CD4-positive, alpha-beta T cell (primary cell): ENCODE measurements around the gene ACAD10. TPM values are rescaled to one million over a fixed set of nuclear protein-coding genes. Genes with fewer than 3 reads are reported as not detected.

Experiments used
- ATAC-seq: fragments of 200-7000 bp; cut with Tn5 transposase; one replicate; pipeline ENCODE4 v1.10.0; 2022; ENCODE audit warnings: mild to moderate bottlenecking; ENCODE audit not compliant: poor library complexity
- CTCF ChIA-PET: fragments of 350-600 bp; sonication (Branson Sonifier 250); formaldehyde crosslinking; loops from one replicate; lab custom pipeline; 2021; ENCODE audit warnings: antibody characterized with exemption, inconsistent platforms; lab: Charles Lee
- POLR2A ChIA-PET: fragments of 350-600 bp; sonication (Branson Sonifier 250); formaldehyde crosslinking; loops from one replicate; lab custom pipeline; 2021; ENCODE audit warnings: antibody characterized with exemption, inconsistent platforms; lab: Charles Lee
- DNase-seq, 14 experiments: peaks; one replicate each; pipeline ENCODE4 v3.0.0-alpha.2; 2013 to 2020; ENCODE audit warnings: mixed read lengths in 2 of 14
- H3K27ac ChIP-seq, 2 donors: one replicate each; pipeline versions ENCODE4 v1.5.1 to v1.7.0; 2013; ENCODE audit warnings: low read length in 2 of 2, low read depth in 1 of 2, mild to moderate bottlenecking in 1 of 2
- H3K27me3 ChIP-seq, 2 experiments: 1 replicate in 1 of 2; 2 replicates in 1 of 2; pipeline versions ENCODE4 v1.6.1 to v1.7.0; 2013; ENCODE audit warnings: low read length in 2 of 2, control low read depth in 1 of 2, mild to moderate bottlenecking in 1 of 2, moderate library complexity in 1 of 2; ENCODE audit not compliant: insufficient read depth in 2 of 2, control insufficient read depth in 1 of 2
- H3K36me3 ChIP-seq: one replicate; pipeline ENCODE4 v1.6.1; 2013; ENCODE audit warnings: low read length, control low read depth; ENCODE audit not compliant: insufficient read depth
- H3K4me1 ChIP-seq: one replicate; pipeline ENCODE4 v1.6.1; 2013; ENCODE audit warnings: low read length, control low read depth; ENCODE audit not compliant: insufficient read depth
- H3K4me3 ChIP-seq: one replicate; pipeline ENCODE4 v1.5.1; 2013; ENCODE audit warnings: mild to moderate bottlenecking, low read length, moderate library complexity
- H3K9me3 ChIP-seq, 2 experiments: 1 replicate in 1 of 2; 2 replicates in 1 of 2; pipeline versions ENCODE4 v1.6.1 to v1.7.0; 2013; ENCODE audit warnings: low read length in 2 of 2, mild to moderate bottlenecking in 2 of 2, control low read depth in 1 of 2, moderate library complexity in 1 of 2; ENCODE audit not compliant: control insufficient read depth in 1 of 2, insufficient read depth in 1 of 2
- H3K27ac Mint-ChIP-seq: one replicate; pipeline ENCODE4 v1.8.0; 2020; ENCODE audit warnings: mixed read lengths
- H3K27me3 Mint-ChIP-seq: one replicate; pipeline ENCODE4 v1.8.0; 2021; ENCODE audit warnings: mixed read lengths
- H3K36me3 Mint-ChIP-seq: one replicate; pipeline ENCODE4 v1.8.0; 2021; ENCODE audit warnings: low read depth, mixed read lengths
- H3K4me1 Mint-ChIP-seq: one replicate; pipeline ENCODE4 v1.8.0; 2021; ENCODE audit warnings: low read depth, mixed read lengths
- H3K4me3 Mint-ChIP-seq: one replicate; pipeline ENCODE4 v1.8.0; 2020; ENCODE audit warnings: mild to moderate bottlenecking, mixed read lengths
- H3K9me3 Mint-ChIP-seq: one replicate; pipeline ENCODE4 v1.8.0; 2020; ENCODE audit warnings: mixed read lengths
- intact Hi-C, 2 experiments: fragments of 100-400 bp; cut with DNase I in 1 of 2; cut with micrococcal nuclease in 1 of 2; formaldehyde crosslinking; loops; one replicate each; pipeline versions ENCODE4 v1.15.1 to v1.9.0; 2023 to 2025; cut with DNase I, micrococcal nuclease
- total RNA-seq, 174 experiments: library from RNA in 2 of 174; stranded (reverse) in 2 of 174; gene quantifications; one replicate each; pipeline ENCODE4 v1.2.3 and lab custom pipeline; 2021 to 2026
- TF ChIP-seq, protein P1 (sequence below): fragments of 200-600 bp; IDR thresholded peaks from one replicate; pipeline ENCODE4 v1.8.0; 2022; ENCODE audit warnings: antibody characterized with exemption, mild to moderate bottlenecking

The ACAD10 gene
- total RNA-seq, 2 experiments from 2014 or later, result 15.8 to 17.4 TPM

DNA sequence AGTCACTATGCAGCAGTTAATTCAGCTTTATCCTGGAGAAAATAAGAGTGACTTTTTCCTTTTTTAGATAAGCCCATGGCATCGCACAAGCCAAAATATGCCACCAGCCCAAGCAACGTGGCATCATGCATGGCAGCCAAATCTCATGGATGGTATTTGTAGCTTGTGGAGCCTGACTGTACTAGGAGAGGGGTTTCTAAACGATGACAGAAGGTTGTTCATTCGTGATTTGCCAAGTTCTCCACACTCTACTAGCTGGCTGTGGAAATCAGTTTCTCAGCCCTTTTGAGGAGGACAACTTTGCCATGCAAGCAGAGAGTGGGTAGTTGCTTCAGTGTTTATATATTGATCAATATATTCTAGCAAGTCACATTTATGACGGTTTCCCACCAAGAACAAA is 45.3 kb upstream of the ACAD10 start:
- H3K4me3 Mint-ChIP-seq, result no peak overlapping the region
- TF ChIP-seq, protein P1, sequence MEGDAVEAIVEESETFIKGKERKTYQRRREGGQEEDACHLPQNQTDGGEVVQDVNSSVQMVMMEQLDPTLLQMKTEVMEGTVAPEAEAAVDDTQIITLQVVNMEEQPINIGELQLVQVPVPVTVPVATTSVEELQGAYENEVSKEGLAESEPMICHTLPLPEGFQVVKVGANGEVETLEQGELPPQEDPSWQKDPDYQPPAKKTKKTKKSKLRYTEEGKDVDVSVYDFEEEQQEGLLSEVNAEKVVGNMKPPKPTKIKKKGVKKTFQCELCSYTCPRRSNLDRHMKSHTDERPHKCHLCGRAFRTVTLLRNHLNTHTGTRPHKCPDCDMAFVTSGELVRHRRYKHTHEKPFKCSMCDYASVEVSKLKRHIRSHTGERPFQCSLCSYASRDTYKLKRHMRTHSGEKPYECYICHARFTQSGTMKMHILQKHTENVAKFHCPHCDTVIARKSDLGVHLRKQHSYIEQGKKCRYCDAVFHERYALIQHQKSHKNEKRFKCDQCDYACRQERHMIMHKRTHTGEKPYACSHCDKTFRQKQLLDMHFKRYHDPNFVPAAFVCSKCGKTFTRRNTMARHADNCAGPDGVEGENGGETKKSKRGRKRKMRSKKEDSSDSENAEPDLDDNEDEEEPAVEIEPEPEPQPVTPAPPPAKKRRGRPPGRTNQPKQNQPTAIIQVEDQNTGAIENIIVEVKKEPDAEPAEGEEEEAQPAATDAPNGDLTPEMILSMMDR, result no peak
- ChIA-PET POLR2A (no interaction called here), CTCF (interaction anchor here (0.5 kb wide), 1 partner anchor 218 kb away, joined by 3 read pairs; no protein-coding TSS in a partner anchor)
- H3K36me3 Mint-ChIP-seq, result peaks cover 36% of the 10 kb centered on the region
- no peaks in the 10 kb centered on the region for H3K9me3 ChIP-seq
- H3K27me3 ChIP-seq, result no peaks in the 10 kb centered on the region
- H3K36me3 ChIP-seq, result peaks cover 36% of the 10 kb centered on the region
- intact Hi-C loops, result no loop called here
- no peaks in the 10 kb centered on the region for H3K9me3 Mint-ChIP-seq
- H3K27me3 Mint-ChIP-seq, result no peaks in the 10 kb centered on the region
- no peak overlapping the region for H3K4me3 ChIP-seq
- H3K4me1 Mint-ChIP-seq, result no peaks in the 10 kb centered on the region
- ATAC-seq, result no peak
- H3K27ac Mint-ChIP-seq, result no peak overlapping the region
- no peak for DNase-seq
- no peaks in the 10 kb centered on the region for H3K4me1 ChIP-seq
- H3K27ac ChIP-seq, result no peak overlapping the region

DNA sequence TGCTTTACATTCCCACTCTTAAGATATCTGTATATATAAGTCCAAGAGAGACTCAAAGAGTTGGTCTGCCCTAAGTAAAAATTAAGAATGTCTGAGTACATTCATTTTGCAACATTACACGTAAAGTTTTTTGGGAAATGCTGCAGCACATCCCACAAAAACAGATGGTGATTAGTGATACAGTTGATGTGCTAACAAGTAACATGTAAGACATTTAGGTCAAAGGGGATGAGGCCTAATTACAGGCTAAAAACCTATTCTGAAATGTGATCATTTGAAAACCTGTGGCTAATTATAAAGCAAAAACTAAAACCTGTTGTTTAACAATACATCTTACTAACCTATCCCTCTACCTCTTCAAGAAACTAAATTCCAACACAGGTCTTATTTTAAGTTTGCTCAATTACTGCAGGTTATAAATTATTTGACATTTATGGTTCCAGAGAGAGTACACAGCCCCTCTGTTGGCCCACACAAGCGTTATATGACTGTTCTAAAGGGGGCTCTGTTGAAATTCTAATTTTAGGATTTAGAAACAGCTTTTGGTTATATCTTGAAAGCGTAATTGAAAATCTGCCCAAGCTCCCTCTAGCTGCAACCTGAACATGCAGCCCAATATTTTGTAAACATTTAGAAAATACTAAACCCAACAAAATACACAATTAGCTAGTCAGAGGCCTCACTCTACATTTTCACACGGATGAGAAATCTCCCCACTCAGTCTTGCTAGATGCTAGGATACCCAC is 43.0 kb upstream of the ACAD10 start:
- DNase-seq (no peak), ATAC-seq (no peak)
- peaks cover 55% of the 10 kb centered on the region for H3K36me3 ChIP-seq
- no peaks in the 10 kb centered on the region for H3K9me3 ChIP-seq
- Mint-ChIP-seq H3K4me1 (no peaks in the 10 kb centered on the region), H3K9me3 (no peaks in the 10 kb centered on the region), H3K27me3 (no peaks in the 10 kb centered on the region), H3K27ac (no peak overlapping the region), H3K4me3 (no peak overlapping the region), H3K36me3 (peaks cover 59% of the 10 kb centered on the region)
- H3K27ac ChIP-seq, result no peak overlapping the region
- H3K27me3 ChIP-seq, result no peaks in the 10 kb centered on the region
- ChIA-PET CTCF (no interaction called here), POLR2A (no interaction called here)
- H3K4me1 ChIP-seq, result no peaks in the 10 kb centered on the region
- intact Hi-C loops, result no loop called here
- H3K4me3 ChIP-seq, result no peak overlapping the region
- TF ChIP-seq, protein P1, result no peak

DNA sequence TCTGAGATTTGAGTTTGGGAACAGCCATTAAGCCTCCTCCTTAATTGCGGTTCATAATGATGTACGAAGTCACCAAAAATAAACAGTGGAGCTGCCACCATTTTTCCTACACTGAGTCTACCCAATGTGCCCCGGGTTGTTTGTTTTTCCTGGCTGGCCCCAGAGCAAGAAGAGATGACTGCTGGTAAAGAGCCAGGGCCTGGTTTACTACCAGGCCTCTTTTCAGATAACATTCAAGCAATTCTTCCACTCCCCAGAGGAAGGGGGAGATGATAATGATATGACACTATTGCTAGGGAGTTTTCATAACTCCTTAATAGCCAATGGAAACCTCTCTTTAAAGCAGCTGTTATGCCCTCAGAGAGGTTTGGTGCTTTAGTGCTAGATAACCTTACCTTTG is 42.4 kb upstream of the ACAD10 start:
- DNase-seq (no peak), ATAC-seq (no peak)
- no peaks in the 10 kb centered on the region for H3K27me3 Mint-ChIP-seq
- no peak overlapping the region for H3K27ac Mint-ChIP-seq
- POLR2A ChIA-PET, result no interaction called here
- TF ChIP-seq, protein P1, result no peak
- peaks cover 61% of the 10 kb centered on the region for H3K36me3 Mint-ChIP-seq
- Histone ChIP-seq H3K4me3 (no peak overlapping the region), H3K36me3 (peaks cover 55% of the 10 kb centered on the region), H3K27ac (no peak overlapping the region), H3K27me3 (no peaks in the 10 kb centered on the region), H3K4me1 (no peaks in the 10 kb centered on the region), H3K9me3 (no peaks in the 10 kb centered on the region)
- no peaks in the 10 kb centered on the region for H3K9me3 Mint-ChIP-seq
- CTCF ChIA-PET, result no interaction called here
- no peak overlapping the region for H3K4me3 Mint-ChIP-seq
- intact Hi-C loops, result no loop called here
- H3K4me1 Mint-ChIP-seq, result no peaks in the 10 kb centered on the region
